Nephron progenitor cell (in vitro differentiated cells): ENCODE results near the gene EID1.

Experiments
- DNase-seq: peaks from one replicate; pipeline ENCODE4 v3.0.0; 2021
- H3K27ac Mint-ChIP-seq: 2 replicates; pipeline ENCODE4 v1.8.0; 2021; ENCODE audit warnings: mild to moderate bottlenecking, moderate library complexity, mixed read lengths
- H3K27me3 Mint-ChIP-seq: 2 replicates; pipeline ENCODE4 v1.8.0; 2021; ENCODE audit warnings: mild to moderate bottlenecking, low read depth, mixed read lengths; ENCODE audit not compliant: poor library complexity
- H3K36me3 Mint-ChIP-seq: 2 replicates; pipeline ENCODE4 v1.8.0; 2021; ENCODE audit warnings: low read depth, mixed read lengths
- H3K4me1 Mint-ChIP-seq: 2 replicates; pipeline ENCODE4 v1.8.0; 2021; ENCODE audit warnings: mixed read lengths
- H3K4me3 Mint-ChIP-seq: 2 replicates; pipeline ENCODE4 v1.8.0; 2021; ENCODE audit warnings: mild to moderate bottlenecking, moderate library complexity, mixed read lengths
- H3K9me3 Mint-ChIP-seq: 2 replicates; pipeline ENCODE4 v1.8.0; 2021; ENCODE audit warnings: mild to moderate bottlenecking, moderate library complexity, mixed read lengths
- CTCF ChIP-seq: fragments of 200-600 bp; sonication (generic); IDR thresholded peaks from 2 replicates; pipeline ENCODE4 v1.5.0; 2021; ENCODE audit warnings: antibody characterized with exemption

Gene EID1

DNA sequence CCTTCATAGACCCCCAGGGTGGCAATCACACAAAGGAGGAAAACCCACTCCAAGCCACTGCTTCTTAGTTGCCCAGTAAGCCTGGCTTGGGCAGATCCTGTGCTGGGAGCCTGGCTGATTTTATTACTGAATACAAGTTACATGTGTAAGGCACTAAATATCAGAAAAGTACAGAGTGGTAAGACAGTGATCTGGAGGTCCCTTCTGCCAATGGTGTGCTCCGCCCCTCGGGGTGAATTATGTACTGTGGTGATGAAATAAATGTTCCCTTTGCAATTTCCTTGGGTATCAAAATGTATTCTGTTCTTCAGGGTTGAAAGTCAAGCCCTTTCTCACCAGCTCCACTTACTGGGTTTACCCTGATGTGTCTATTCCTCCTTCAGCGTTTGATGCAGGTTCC is 38.8 kb downstream of the EID1 start:
- H3K4me1 Mint-ChIP-seq = peaks cover 31% of the 10 kb centered on the region
- DNase-seq = no peak
- H3K4me3 Mint-ChIP-seq = no peak overlapping the region
- no peak overlapping the region for H3K27ac Mint-ChIP-seq
- H3K27me3 Mint-ChIP-seq = peaks cover 14% of the 10 kb centered on the region
- no peak for TF ChIP-seq CTCF
- no peaks in the 10 kb centered on the region for H3K36me3 Mint-ChIP-seq
- H3K9me3 Mint-ChIP-seq = peaks cover 4% of the 10 kb centered on the region

DNA sequence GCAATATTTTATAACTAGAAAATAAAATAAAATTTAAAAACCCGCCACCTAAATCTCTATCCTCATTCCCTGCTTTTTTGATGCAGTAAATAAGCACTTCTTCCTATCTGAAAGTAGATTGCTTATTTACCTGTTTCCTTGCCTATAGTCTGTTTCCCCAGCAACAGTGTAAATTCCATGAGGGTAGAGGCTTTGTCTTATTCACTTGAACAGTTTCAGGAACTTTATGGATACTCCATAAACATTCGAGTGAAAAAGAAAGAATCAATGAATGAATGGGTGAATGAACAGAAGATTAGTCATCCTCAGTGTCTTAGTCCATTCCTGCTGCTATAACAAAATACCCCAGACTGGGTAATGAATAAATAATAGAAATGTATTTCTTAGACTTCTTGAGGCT is 44.1 kb downstream of the EID1 start:
- peaks cover 23% of the 10 kb centered on the region for H3K4me1 Mint-ChIP-seq
- H3K9me3 Mint-ChIP-seq = no peaks in the 10 kb centered on the region
- no peak overlapping the region for H3K4me3 Mint-ChIP-seq

GRCh38 chr15:48924528-48925393 is 46.8 kb downstream of the EID1 start:
- H3K36me3 Mint-ChIP-seq = no peaks in the 10 kb centered on the region
- peaks cover 14% of the 10 kb centered on the region for H3K27me3 Mint-ChIP-seq
- no peak overlapping the region for H3K4me3 Mint-ChIP-seq
- no peak for DNase-seq
- H3K27ac Mint-ChIP-seq = no peak overlapping the region
- H3K4me1 Mint-ChIP-seq = peaks cover 37% of the 10 kb centered on the region
- H3K9me3 Mint-ChIP-seq = no peaks in the 10 kb centered on the region
- no peak for TF ChIP-seq CTCF

More for the DNA sequence above, 44.1 kb downstream of the EID1 start:
- Mint-ChIP-seq H3K27ac (no peak overlapping the region), H3K27me3 (peaks cover 19% of the 10 kb centered on the region), H3K36me3 (no peaks in the 10 kb centered on the region)
- no peak for TF ChIP-seq CTCF
- DNase-seq = no peak

DNA sequence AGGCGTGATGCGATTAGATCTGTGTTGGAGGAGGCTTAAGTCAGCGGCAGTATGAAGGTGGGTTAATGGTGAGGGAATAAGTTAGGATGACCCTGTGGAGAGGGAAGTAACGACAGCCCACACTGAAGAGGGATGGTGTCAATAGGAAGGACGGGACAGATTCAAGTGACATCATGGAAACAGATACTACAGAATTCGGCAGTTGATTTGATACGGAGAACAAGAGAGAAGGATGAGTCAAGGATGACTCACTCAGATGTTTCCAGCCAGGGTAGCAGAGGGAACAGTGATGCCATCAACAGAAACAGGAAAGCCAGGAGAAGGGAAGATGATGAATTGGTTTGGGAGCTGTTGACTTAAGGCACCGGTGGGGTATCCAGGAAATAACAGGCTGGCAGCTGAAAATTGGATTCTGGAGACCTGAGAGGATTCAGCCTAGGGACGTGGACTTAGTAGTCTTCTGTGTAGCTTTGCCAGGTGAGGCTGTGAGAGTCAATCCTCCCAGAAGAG is 47.8 kb downstream of the EID1 start:
- TF ChIP-seq CTCF = no peak
- H3K36me3 Mint-ChIP-seq = no peaks in the 10 kb centered on the region
- no peak for DNase-seq
- H3K4me1 Mint-ChIP-seq = peaks cover 37% of the 10 kb centered on the region
- no peak overlapping the region for H3K27ac Mint-ChIP-seq
- H3K4me3 Mint-ChIP-seq = no peak overlapping the region
- H3K9me3 Mint-ChIP-seq = no peaks in the 10 kb centered on the region
- peaks cover 11% of the 10 kb centered on the region for H3K27me3 Mint-ChIP-seq

DNA sequence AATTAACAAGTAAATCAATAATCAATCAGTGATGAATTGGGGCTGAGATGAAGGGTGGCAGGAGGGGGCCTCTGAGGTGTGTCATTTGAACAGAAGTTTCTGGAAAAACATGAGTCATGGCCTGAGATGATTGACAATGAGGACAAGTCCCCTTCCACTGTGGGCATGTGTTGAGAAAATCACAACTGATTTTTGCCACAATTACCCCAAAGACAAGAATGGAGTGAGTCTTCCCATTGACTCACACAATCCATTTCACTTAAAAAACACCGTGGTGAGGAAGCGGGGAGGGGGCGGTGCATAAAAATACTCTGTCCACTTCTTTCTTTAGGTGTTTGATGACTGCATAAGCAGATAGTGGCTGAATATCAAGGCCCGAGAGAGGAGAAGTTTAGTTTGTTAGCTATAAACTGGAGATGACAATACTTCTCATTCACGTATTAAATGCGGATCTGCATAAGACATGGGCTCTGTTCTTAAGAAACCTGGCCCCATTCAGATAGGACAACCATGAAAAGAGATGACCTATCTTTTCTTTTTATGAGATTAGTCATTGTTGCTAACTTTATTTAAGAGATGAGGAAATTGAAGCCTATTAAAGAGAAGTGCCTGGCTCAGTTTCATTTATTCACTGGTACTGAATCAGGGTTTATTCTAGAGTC is 51.1 kb downstream of the EID1 start:
- Mint-ChIP-seq H3K27ac (no peak overlapping the region), H3K27me3 (peaks cover 7% of the 10 kb centered on the region), H3K4me3 (no peak overlapping the region), H3K9me3 (no peaks in the 10 kb centered on the region), H3K36me3 (no peaks in the 10 kb centered on the region), H3K4me1 (peaks cover 37% of the 10 kb centered on the region)
- no peak for TF ChIP-seq CTCF
- no peak for DNase-seq
